ENCODE results near the gene ANXA3.

- TF ChIP-seq, protein P1, sequence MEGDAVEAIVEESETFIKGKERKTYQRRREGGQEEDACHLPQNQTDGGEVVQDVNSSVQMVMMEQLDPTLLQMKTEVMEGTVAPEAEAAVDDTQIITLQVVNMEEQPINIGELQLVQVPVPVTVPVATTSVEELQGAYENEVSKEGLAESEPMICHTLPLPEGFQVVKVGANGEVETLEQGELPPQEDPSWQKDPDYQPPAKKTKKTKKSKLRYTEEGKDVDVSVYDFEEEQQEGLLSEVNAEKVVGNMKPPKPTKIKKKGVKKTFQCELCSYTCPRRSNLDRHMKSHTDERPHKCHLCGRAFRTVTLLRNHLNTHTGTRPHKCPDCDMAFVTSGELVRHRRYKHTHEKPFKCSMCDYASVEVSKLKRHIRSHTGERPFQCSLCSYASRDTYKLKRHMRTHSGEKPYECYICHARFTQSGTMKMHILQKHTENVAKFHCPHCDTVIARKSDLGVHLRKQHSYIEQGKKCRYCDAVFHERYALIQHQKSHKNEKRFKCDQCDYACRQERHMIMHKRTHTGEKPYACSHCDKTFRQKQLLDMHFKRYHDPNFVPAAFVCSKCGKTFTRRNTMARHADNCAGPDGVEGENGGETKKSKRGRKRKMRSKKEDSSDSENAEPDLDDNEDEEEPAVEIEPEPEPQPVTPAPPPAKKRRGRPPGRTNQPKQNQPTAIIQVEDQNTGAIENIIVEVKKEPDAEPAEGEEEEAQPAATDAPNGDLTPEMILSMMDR (IDR thresholded peaks at IDR 0.05): no peak
- TF ChIP-seq POLR2A (IDR thresholded peaks at IDR 0.05): no peak
- TF ChIP-seq EP300 (IDR thresholded peaks at IDR 0.05): no peak
Observed at GRCh38 chr4:78642934-78643333, 91.4 kb downstream of the ANXA3 start.

Data from tibial nerve (tissue), 4 donors.